ENCODE results near the gene CERS5.
A peak's percentile ranks its signal among the peaks of the same experiment; 100 is the strongest.

CERS5 gene

DNA sequence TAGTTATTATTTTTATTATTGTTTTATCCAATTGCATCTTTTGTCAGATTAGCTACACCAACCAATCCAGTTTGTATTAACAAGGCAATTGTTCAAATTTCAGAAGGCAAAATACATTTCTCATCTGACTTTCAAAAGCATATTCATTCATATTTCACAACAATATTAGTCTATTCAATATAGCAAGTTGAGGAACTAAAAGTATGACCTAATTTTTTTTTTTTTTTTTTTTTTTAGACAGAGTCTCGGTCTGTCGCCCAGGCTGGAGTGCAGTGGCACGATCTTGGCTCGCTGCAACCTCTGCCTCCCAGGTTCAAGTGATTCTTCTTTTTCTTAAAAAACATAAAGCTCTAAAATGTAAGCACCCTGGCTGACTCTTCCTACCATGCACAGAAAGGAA is 37.9 kb downstream of the CERS5 start:
- no peak for TF ChIP-seq ZNF274 (IDR thresholded peaks at IDR 0.05; ENCODE audit: low read depth, low read length)
- H3K4me3 ChIP-seq (ENCODE audit: low read length), result no peak overlapping the region

DNA sequence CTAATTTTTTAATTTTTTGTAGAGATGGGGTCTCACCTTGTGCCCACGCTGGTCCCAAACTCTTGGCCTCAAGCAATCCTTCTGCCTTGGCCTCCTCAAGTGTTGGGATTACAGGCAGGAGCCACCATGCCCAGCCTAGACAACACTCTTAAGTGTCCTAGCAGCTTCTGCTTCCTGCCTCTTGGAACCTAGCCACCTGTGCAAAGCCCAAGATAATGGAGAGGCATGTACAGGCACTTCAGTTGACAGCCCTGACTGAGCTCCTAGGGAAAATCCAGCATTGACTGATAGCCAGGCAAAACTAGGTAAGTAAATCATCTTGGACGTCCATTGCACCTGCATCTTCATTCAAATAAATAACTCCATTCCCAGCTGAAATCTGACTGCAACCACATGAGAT is 39.6 kb downstream of the CERS5 start:
- no peak overlapping the region for H3K4me3 ChIP-seq (ENCODE audit: low read length)
- no peak for TF ChIP-seq ZNF274 (IDR thresholded peaks at IDR 0.05; ENCODE audit: low read depth, low read length)

DNA sequence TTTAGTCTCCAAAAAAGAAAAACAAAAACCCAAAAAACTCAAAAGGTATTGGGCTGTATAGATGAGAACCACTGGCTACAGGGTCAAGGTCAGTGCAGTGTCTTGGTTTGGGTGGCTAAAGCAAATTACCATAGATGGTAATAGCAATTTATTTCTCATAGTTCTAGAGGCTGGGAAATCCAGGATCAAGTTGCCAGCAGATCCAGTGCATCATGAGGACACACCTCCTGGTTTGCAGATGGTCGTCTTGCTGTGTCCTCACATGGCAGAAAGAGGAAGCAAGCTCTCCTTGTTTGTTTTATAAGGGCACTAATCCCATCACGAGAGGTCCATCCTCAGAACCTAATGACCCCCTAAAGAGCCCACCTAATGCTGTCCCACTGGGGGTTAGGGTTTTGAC is 44.0 kb downstream of the CERS5 start:
- H3K4me3 ChIP-seq (ENCODE audit: low read length), result no peak overlapping the region
- TF ChIP-seq ZNF274 (IDR thresholded peaks at IDR 0.05; ENCODE audit: low read depth, low read length), result no peak

DNA sequence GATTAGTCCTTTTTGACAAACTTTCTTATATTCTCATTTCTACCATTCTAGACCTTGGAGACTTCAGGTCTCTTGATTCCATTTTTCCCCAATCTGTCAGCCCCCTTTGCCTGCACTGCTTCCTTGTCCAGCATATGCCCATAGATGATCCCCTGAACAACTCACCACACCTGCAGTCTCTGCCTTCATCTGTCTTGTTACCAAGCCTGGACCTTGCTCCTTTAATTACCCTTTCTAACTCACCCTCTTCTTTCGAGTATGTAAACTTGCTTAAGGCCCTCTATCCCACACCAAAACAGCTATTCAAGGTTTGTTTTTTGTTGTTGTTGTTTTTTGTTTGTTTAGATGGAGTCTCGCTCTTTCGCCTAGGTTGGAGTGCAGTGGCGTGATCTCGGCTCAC is 45.5 kb downstream of the CERS5 start:
- no peak for TF ChIP-seq ZNF274 (IDR thresholded peaks at IDR 0.05; ENCODE audit: low read depth, low read length)
- H3K4me3 ChIP-seq (ENCODE audit: low read length), result no peak overlapping the region

DNA sequence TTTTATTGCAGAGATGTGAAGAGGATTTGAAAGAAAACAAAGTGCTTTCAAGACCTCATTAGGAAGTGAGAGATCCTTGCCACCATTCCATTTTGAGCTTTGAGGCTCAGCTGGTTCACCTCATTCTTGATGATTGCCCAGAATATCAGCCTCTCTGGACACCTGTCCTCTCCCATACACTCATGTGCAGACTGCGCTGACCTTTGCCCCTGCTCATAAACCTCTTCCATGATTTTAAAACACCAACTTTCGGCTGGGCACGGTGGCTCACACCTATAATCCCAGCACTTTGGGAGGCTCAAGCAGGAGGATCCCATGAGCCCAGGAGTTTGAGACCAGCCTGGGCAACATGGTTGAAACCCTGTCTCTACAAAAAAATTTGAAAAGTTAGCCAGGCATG is 46.2 kb downstream of the CERS5 start:
- H3K4me3 ChIP-seq (ENCODE audit: low read length), result no peak overlapping the region
- no peak for TF ChIP-seq ZNF274 (IDR thresholded peaks at IDR 0.05; ENCODE audit: low read depth, low read length)

DNA sequence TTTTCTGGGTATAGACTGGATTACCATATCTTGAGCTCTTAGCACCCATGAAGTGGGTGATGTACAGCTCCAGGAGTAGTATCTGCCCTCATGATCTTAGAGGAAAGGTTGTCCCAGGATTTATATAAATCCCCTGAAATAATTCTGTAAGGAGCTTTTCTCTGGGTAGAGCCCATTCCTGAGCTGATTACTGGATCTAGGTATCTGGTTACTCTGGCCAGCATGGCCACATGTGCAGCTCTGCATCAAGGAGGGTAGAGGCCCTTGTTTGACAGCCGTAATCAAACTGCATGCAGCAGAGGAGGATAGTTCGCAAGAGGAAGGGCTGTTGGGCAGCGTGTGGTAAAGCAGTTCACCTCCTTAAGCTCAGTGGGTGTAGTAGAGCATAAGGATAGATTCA is 46.6 kb downstream of the CERS5 start:
- TF ChIP-seq ZNF274 (IDR thresholded peaks at IDR 0.05; ENCODE audit: low read depth, low read length), result no peak

DNA sequence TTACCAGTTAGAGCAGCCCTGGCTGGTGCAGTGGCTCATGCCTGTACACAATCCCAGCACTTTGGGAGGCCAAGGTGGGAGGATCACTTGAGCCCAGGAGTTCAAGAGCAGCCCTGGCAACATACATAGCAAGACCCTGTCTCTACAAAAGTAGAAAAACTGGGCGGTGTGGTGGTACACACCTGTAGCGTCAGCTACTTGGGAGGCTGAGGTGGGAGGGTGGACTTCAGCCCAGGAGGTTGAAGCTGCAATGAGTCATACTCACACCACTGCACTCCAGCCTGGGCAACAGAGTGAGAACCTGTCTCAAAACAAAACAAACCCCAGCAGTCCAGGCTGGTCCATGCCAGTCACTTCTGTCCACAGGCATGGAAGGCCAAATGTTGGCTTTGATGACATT is 47.8 kb downstream of the CERS5 start:
- no peak overlapping the region for H3K4me3 ChIP-seq (ENCODE audit: low read length)
- no peak for TF ChIP-seq ZNF274 (IDR thresholded peaks at IDR 0.05; ENCODE audit: low read depth, low read length)

More for the DNA sequence above, 46.6 kb downstream of the CERS5 start:
- H3K4me3 ChIP-seq (ENCODE audit: low read length), result no peak overlapping the region

DNA sequence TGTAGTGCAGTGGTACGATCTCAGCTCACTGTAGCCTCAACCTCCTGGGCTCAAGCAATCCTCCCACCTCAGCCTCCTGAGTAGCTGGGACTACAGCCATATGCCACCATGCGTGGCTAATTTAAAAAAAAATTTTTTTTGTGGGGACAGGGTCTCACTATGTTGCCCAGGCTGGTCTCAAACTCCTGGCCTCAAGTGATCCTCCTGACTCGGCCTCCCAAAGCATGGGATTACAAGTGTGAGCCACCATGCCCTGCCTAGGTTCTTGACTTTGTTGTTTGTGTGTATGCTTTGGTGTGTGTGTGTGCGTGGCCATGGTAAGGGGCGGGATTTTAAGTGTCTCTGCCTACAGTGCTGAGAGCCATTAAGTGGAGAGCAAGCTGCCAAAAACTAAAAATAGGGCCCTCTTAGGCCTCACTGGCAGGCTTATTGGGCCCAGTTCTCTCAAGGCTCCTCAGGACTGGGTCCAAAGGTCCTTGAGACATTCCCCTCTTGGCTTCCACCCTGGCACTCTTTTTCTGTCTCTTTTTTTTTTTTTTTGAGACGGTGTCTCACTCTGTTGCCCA is 50.0 kb downstream of the CERS5 start:
- H3K4me3 ChIP-seq (ENCODE audit: low read length), result no peak overlapping the region

DNA sequence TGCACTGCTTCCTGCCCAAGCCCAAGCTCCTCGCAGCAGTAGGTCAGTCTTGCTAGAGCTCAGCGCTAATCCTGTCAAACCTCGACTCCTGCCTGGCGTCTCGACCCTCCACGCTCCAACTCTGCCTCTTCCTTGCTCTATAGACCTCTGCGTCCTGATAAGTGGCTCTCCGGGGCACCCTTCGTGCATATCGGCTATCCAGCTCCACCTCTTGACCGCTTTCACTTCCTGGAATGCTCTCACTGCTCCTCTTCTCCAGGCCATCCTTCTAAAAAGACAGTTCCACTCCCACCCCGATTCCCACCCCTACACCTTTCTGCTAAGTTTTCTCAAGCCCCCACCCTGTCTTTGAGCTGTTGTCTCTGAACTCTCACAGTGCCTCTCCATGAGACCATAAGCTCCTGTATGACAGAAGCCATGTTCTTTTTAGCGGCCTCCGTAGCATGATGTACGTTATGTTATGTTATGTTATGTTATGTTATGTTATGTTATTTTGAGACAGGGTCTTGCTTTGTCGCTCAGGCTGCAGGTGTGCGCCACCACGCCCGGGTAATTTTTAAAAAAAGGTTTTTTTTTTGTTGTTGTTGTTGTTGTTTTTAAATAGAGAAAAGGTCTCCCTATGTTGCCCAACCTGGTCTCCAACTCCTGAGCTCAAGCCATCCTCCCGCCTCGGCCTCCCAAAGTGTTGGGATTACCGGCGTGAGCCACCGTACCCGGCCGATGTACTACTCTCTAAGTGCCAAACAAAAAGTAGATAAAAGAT is 54.5 kb downstream of the CERS5 start:
- TF ChIP-seq ZNF274 (IDR thresholded peaks at IDR 0.05; ENCODE audit: low read depth, low read length), result no peak

More for the DNA sequence above, 50.0 kb downstream of the CERS5 start:
- TF ChIP-seq ZNF274 (IDR thresholded peaks at IDR 0.05; ENCODE audit: low read depth, low read length), result no peak

DNA sequence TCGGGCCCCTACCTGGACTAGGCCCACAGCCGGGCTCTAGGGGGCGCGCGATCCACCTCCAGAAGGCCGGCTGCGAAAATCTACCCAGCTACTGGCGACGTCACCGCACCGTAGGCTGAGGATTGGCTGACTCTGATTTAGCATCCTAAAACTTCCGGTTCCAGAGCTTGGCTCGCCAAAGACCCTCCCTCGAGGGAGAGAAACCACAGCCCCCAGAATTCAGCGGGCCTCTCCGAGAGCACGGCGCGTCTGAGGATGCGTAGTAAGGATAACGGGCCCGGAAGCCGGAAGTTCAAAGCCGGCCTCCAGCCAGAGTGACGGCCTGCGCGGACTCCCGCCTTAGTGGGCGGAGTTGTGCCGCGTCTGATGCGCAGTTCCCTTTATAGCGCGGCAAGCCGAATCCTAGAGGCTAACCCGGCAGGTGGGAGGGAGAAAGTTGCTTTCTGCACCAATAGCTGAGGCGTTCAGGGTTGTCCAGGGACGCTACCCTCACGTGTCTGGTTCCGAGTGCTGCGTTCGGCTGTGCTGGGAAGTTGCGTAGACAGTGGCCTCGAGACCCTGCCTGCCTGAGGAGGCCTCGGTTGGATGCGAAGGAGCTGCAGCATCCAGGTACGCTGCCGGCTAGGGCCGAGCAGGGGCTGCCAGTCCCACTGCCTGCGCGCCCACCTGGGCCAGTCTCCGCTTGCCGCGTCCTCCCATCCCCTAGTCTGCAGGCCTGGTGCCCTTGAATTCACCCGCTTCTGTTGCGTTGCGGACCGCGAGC is 55.3 kb downstream of the CERS5 start, which contains the start of gene COX14:
Gene COX14, plus strand, starts transcription at position 544 of the 763 bp plus-strand sequence. CDS start 7,808 bp downstream, outside the sequence.
- peak within 1 kb of the TSS; percentile 96 for H3K4me3 ChIP-seq (ENCODE audit: low read length)
- no peak for TF ChIP-seq ZNF274 (IDR thresholded peaks at IDR 0.05; ENCODE audit: low read depth, low read length)

More for the DNA sequence above, 54.5 kb downstream of the CERS5 start:
- H3K4me3 ChIP-seq (ENCODE audit: low read length), result peak overlapping the region; percentile 96

DNA sequence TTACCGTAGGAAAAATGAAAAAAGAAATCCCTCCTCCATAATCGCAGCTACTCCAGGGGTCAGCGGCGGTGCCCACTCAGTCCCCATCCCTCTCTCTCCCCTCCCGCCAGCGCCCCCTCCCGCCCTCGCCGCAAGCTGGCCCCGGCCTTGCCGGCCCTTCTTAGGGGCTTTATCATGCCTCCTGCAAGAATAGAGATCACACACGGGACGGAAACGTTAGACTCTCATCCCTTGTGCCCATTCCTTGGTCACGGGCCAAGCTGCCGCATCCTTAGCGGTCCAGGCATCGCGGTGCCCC is 55.8 kb downstream of the CERS5 start:
- peak overlapping the region; percentile 25; the same call in 1 of the 2 replicates for H3K4me3 ChIP-seq (ENCODE audit: low read length)

DNA sequence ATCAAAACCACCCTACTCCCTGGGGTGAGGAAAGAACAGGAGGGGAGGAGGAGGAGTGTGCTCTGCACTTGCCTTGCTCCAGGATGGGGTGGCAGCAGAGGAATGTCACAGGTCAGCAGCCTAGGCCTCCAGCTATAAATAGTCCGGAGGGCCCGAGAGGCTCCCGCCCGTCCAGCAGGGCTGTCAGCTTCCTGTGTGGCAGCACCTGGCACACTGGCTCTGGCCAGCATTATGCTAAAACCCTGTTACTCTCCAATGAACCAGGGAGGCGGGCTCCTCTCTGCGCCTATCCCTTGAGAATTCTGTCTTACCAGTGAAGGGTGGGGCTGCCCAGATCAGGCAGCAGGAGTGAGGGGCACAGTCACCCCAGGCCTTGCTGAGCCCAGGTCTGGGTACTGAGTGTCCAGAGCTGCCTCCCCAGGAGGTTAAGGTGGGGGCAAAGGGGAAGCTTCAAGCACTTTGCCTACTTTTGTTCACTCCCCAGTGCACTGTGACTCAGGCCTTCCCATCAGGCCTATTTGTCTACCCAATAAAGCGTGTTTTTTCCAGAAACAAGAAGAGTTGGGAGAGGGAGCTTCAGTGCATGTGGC is 56.3 kb downstream of the CERS5 start:
- H3K4me3 ChIP-seq (ENCODE audit: low read length), result peak overlapping the region; percentile 25; the same call in 1 of the 2 replicates
- TF ChIP-seq ZNF274 (IDR thresholded peaks at IDR 0.05; ENCODE audit: low read depth, low read length), result no peak

More for the DNA sequence above, 55.8 kb downstream of the CERS5 start:
- no peak for TF ChIP-seq ZNF274 (IDR thresholded peaks at IDR 0.05; ENCODE audit: low read depth, low read length)

DNA sequence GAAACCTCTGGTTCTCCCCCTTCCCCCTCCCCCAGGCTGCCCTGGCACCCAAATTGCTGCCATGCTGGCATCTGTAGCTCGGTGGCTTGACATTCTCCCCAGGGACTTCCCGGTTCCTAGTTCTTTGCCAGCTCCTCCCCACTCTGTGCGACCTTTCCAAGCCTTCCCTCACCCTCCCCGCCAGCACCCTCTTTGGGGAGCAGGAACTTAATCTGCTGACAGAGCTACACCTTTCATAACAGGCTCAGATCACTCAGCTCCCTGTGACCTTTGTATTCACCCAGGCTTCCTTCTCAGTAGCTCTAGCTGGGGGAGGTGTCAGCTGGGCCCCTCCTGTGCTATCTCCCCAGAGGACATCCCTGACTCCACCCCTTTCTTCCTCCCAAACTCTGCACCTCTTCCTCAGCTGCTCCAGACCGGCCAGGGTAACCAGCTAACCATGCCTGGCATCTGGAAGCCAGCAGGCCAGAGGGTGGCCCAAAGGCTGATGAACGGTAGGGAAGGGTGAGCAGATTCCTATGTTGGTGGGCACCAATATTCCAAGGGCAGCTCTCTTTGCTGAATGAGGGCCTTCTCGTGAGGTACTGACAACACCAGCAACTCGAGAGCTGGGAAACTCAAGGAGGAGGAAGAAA is 56.9 kb downstream of the CERS5 start:
- TF ChIP-seq ZNF274 (IDR thresholded peaks at IDR 0.05; ENCODE audit: low read depth, low read length), result no peak
- peak overlapping the region; percentile 25; the same call in 1 of the 2 replicates for H3K4me3 ChIP-seq (ENCODE audit: low read length)

DNA sequence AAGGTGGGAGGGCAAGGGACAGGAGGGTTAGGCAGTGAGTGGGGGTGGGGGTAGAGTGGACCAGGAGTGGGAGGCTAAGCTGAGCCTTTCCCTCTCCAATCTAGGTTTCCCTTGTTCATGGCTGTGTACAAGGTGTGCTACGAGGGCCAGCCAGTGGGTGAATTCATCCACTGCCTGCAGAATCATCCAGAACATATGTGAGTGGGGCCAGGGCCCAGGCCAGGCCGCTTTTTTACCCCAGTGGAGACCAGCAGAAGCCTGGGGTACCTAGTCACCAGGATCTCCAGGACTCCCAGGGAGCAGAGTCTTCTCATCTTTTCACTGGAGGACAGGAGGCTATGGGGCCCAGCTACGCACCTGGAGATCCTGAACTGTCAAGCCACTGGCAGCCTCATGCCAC is 57.9 kb downstream of the CERS5 start:
- no peak overlapping the region for H3K4me3 ChIP-seq (ENCODE audit: low read length)

More for the DNA sequence above, 57.9 kb downstream of the CERS5 start:
- TF ChIP-seq ZNF274 (IDR thresholded peaks at IDR 0.05; ENCODE audit: low read depth, low read length), result no peak
